HepG2 (cell line): ENCODE measurements around the gene ACAA2. TPM values are rescaled to one million over a fixed set of nuclear protein-coding genes. Genes with fewer than 3 reads are reported as not detected.

ENCODE experiments used
- ATAC-seq: fragments of 200-7000 bp; cut with Tn5 transposase; 3 replicates; pipeline ENCODE4 v1.9.1; 2020; ENCODE audit warnings: mild to moderate bottlenecking, moderate library complexity
- BruUV-seq: library from RNA; stranded (reverse); fragments of 400-500 nt; replicated peaks from 2 replicates; lab custom pipeline; 2021; lab: Mats Ljungman, UMichigan
- CTCF ChIA-PET: fragments of 300-600 bp; formaldehyde crosslinking; extraction: SDS; loops from one replicate; lab custom pipeline; 2021; ENCODE audit warnings: low total read pairs, inconsistent platforms, low intra/inter-chr PET ratio; lab: Yijun Ruan, JAX
- POLR2A ChIA-PET: fragments of 350-600 bp; sonication (Branson Sonifier 250); formaldehyde crosslinking; loops from one replicate; lab custom pipeline; 2020; ENCODE audit warnings: antibody characterized with exemption, inconsistent platforms; lab: Yijun Ruan, JAX
- DNase-seq: peaks from one replicate; pipeline ENCODE4 v3.0.0-alpha.2; 2015; ENCODE audit warnings: low spot score
- FAIRE-seq: peaks from 3 replicates; lab custom pipeline; 2011; peaks lifted over from hg19 to GRCh38; lab: Jason Lieb, UNC
- H2AFZ ChIP-seq: one replicate; pipeline ENCODE4 v1.6.1; 2011; ENCODE audit warnings: low read length, inconsistent platforms
- H3K27ac ChIP-seq: fragments of 300-600 bp; 3 replicates; pipeline ENCODE4 v1.8.0; 2011; ENCODE audit warnings: mixed run types, mild to moderate bottlenecking, mixed read lengths, low read length, inconsistent platforms; ENCODE audit not compliant: insufficient read depth; ENCODE audit errors: extremely low read length
- H3K27me3 ChIP-seq, 2 experiments: fragments of 200-600 bp in 1 of 2; 2 replicates in 1 of 2; 3 replicates in 1 of 2; pipeline versions ENCODE4 v1.6.0 to v1.8.0; 2011; ENCODE audit warnings: low read length in 2 of 2, mild to moderate bottlenecking in 2 of 2, moderate library complexity in 2 of 2, inconsistent platforms in 1 of 2; ENCODE audit not compliant: insufficient read depth in 2 of 2, control insufficient read depth in 1 of 2
- H3K36me3 ChIP-seq, 2 experiments: fragments of 200-600 bp in 1 of 2; replicated peaks in 1 of 2; 2 replicates in 1 of 2; 3 replicates in 1 of 2; pipeline versions ENCODE4 v1.5.1 to v1.8.0; 2011; ENCODE audit warnings: low read length in 2 of 2, inconsistent platforms in 1 of 2; ENCODE audit not compliant: insufficient read depth in 2 of 2, control insufficient read depth in 1 of 2
- H3K4me1 ChIP-seq: 2 replicates; pipeline ENCODE4 v1.5.1; 2012; ENCODE audit warnings: low read length, inconsistent platforms; ENCODE audit not compliant: insufficient read depth
- H3K4me2 ChIP-seq: 2 replicates; pipeline ENCODE4 v1.6.0; 2011; ENCODE audit warnings: low read depth, low read length, inconsistent platforms
- H3K4me3 ChIP-seq, 3 experiments: fragments of 200-600 bp in 1 of 3; sonication (generic), shearing (Covaris generic) in 1 of 3; replicated peaks in 1 of 3; 2 replicates each; pipeline ENCODE4 v1.5.1; 2011 to 2016; ENCODE audit warnings: low read length in 3 of 3, inconsistent platforms in 2 of 3, low read depth in 2 of 3, mild to moderate bottlenecking in 2 of 3, control low read depth in 1 of 3, mixed read lengths in 1 of 3; ENCODE audit not compliant: insufficient read depth in 1 of 3
- H3K79me2 ChIP-seq: one replicate; pipeline ENCODE4 v1.6.1; 2011; ENCODE audit warnings: low read length, inconsistent platforms; ENCODE audit not compliant: insufficient read depth
- H3K9ac ChIP-seq: 2 replicates; pipeline ENCODE4 v1.6.0; 2011; ENCODE audit warnings: mild to moderate bottlenecking, low read depth, low read length, inconsistent platforms; ENCODE audit not compliant: insufficient read depth
- H3K9me3 ChIP-seq: 2 replicates; pipeline ENCODE4 v1.5.1; 2012; ENCODE audit warnings: mild to moderate bottlenecking, low read length
- H4K20me1 ChIP-seq: 2 replicates; pipeline ENCODE4 v1.6.0; 2011; ENCODE audit warnings: inconsistent platforms, mild to moderate bottlenecking, low read length, moderate library complexity; ENCODE audit not compliant: insufficient read depth
- KLF6 ChIP-seq: IDR thresholded peaks from 2 replicates; pipeline ENCODE4 v1.8.0; 2016; ENCODE audit warnings: missing biosample characterization, missing genetic modification reagents
- MAFF ChIP-seq: IDR thresholded peaks from 2 replicates; pipeline ENCODE4 v1.6.1; 2011; ENCODE audit warnings: low read depth, low read length, improper control_type of control experiment
- RNF2 ChIP-seq: fragments of 450-650 bp; conservative IDR thresholded peaks from 2 replicates; pipeline ENCODE4 v1.6.1; 2016; ENCODE audit warnings: low read depth
- RXRB ChIP-seq: IDR thresholded peaks from 2 replicates; pipeline ENCODE4 v1.6.1; 2016; ENCODE audit warnings: borderline replicate concordance, missing genetic modification reagents, missing compliant biosample characterization
- SNAPC2 ChIP-seq: sonication (generic); formaldehyde crosslinking; IDR thresholded peaks from 2 replicates; pipeline ENCODE4 v1.8.1; 2022; ENCODE audit warnings: mild to moderate bottlenecking, missing genetic modification reagents
- ZNF224 ChIP-seq: sonication (generic); formaldehyde crosslinking; IDR thresholded peaks from 2 replicates; pipeline ENCODE4 v1.5.0; 2020; ENCODE audit warnings: mild to moderate bottlenecking, missing genetic modification reagents
- ZNF367 ChIP-seq: sonication (generic); formaldehyde crosslinking; IDR thresholded peaks from 2 replicates; pipeline ENCODE4 v1.4.0; 2020; ENCODE audit warnings: missing genetic modification reagents, borderline replicate concordance
- ZNF792 ChIP-seq: IDR thresholded peaks from 2 replicates; pipeline ENCODE4 v1.6.1; 2016
- WGBS: methylation state at CpG from one replicate; pipeline ENCODE4 v1.1.6; 2017; ENCODE audit warnings: low lambda C conversion rate; 5-methylcytosine and 5-hydroxymethylcytosine counted together
- in situ Hi-C: cut with HindIII; loops from 2 replicates; pipeline ENCODE4 v1.10.0; 2017; ENCODE audit warnings: low pct_unique_long_range_greater_than_20kb; ENCODE audit not compliant: extremely low pct_ligation_motif_present
- intact Hi-C: fragments of 100-400 bp; cut with micrococcal nuclease; formaldehyde crosslinking; loops from one replicate; pipeline ENCODE4 v1.10.0; 2022; ENCODE audit not compliant: unreplicated experiment
- polyA plus RNA-seq, 8 experiments: library from polyadenylated mRNA; depleted of rRNA in 3 of 8; stranded (reverse) in 7 of 8; unstranded in 1 of 8; fragments of >200 nt; fragmentation: Illumina TruSeq in 4 of 8; extraction: Trizol in 4 of 8; gene quantifications; 2 replicates each; pipeline versions ENCODE4 v1.2.1 to v1.2.3, GENCODE V29; 2011 to 2016; ENCODE audit warnings: low read depth in 4 of 8, missing spikeins in 1 of 8, mixed read lengths in 1 of 8; ENCODE audit not compliant: insufficient read depth in 1 of 8
- total RNA-seq, 5 experiments: library from RNA; depleted of rRNA; stranded (reverse); fragments of >200 nt; fragmentation: Illumina TruSeq; extraction: Trizol; gene quantifications; 2 replicates each; pipeline ENCODE4 v1.2.3, GENCODE V29; 2016; ENCODE audit warnings: low read depth in 1 of 5
- TF ChIP-seq, protein P1 (sequence below): sonication (generic); formaldehyde crosslinking; IDR thresholded peaks from 2 replicates; pipeline ENCODE4 v1.4.0; 2020; ENCODE audit warnings: missing genetic modification reagents
- TF ChIP-seq, protein P2 (sequence below): sonication (generic); formaldehyde crosslinking; IDR thresholded peaks from 2 replicates; pipeline ENCODE4 v1.5.0; 2020; ENCODE audit warnings: missing genetic modification reagents

The ACAA2 gene
- total and polyA plus RNA-seq, 2 of the 13 experiments (the other 11 are each of a cell fraction or from before 2014, with no cell fraction given): 51.6 to 182 TPM

DNA sequence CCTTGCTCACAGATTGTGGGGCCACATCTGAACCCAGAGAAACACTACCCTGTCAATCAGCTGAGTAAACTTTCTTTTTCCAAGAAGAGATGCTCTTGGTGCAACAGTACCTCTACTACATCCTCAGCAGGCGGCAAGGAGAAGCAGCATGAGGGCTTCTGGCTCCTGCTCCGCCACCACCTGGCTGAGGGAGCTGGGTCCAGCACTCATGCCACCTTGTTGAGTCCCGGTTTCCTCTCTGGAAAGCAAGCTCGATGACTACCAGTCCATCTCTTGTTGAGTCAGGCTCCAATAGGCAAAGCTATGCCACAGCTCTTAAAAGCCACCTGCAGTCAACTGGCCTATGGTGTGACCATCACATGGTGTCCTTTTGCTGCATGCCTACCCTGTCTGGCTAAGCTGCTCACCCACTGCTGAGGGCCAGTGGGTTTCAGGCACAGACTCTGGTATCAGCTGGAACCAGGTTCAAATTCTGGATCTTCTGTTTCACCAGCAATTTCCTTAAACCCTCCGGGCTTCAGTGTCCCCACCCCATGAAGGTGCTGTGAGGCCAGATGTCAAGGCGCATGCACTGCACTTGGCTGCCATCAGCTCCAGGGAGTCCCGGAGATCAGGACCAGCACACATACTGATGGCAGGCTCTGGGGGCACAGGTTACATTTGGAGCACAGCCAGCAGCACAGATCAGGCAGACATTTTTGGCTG is 42.5 kb upstream of the ACAA2 start:
- ChIA-PET CTCF (no interaction called here), POLR2A (no interaction called here)
- H3K27ac ChIP-seq: no peak overlapping the region
- H3K9me3 ChIP-seq: no peaks in the 10 kb centered on the region
- no peaks in the 10 kb centered on the region for H3K79me2 ChIP-seq
- no peaks in the 10 kb centered on the region for H4K20me1 ChIP-seq
- 95% methylated on average over 4 of the region's 7 CpGs for WGBS
- FAIRE-seq (no peak), DNase-seq (no peak), ATAC-seq (no peak)
- TF ChIP-seq SNAPC2 (no peak), RXRB (CRISPR knock-in tag) (no peak), ZNF367 (CRISPR knock-in tag) (no peak), KLF6 (CRISPR knock-in tag) (no peak), ZNF792 (CRISPR knock-in tag) (no peak), ZNF224 (no peak), RNF2 (no peak)
- intact Hi-C loops (loop anchor here (5.0 kb wide), 2 partner anchors 44 to 69 kb away; partner anchors contain the start of gene ACAA2), in situ Hi-C loops (loop anchor here (5.0 kb wide), 2 partner anchors 294 to 344 kb away; partner anchors contain the start of gene LIPG)
- H3K9ac ChIP-seq: no peak overlapping the region
- no peak overlapping the region for H3K4me2 ChIP-seq
- H3K36me3 ChIP-seq: 0 out of 5 replicates have a peak, but pooled peaks cover 0 to 6% of the 10 kb centered on the region in 2 experiments
- H2AFZ ChIP-seq: no peak overlapping the region
- no peak overlapping the region for H3K4me3 ChIP-seq
- peaks cover 16% of the 10 kb centered on the region for H3K4me1 ChIP-seq
- no peaks in the 10 kb centered on the region for H3K27me3 ChIP-seq
- no TSS peak for BruUV-seq

DNA sequence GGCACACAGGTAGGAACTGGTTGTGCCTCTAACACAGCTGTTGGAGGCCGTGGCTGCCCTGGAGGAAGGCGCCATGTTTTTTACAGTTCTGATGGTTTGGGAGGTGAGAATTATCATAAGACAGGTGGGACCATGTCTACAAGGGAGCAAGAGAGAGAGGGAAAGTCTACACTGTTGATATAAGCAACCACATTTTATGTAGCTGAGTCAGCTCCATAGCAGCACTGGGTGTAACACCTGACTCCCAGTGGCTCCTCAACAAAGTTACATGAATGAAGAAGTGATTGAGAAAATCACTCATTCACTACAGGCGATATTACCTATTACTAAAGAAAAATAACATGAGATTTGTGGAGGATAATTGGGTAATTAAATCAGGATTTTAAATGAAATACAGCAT is 41.3 kb upstream of the ACAA2 start:
- H3K4me2 ChIP-seq: no peak overlapping the region
- in situ Hi-C loops: loop anchor here (5.0 kb wide), 2 partner anchors 292 to 342 kb away; partner anchors contain the start of gene LIPG
- ChIA-PET POLR2A (no interaction called here), CTCF (no interaction called here)
- ATAC-seq: no peak
- DNase-seq: no peak
- H3K79me2 ChIP-seq: no peaks in the 10 kb centered on the region
- 90% methylated on average over 3 of the region's 3 CpGs for WGBS
- TF ChIP-seq, protein P1, sequence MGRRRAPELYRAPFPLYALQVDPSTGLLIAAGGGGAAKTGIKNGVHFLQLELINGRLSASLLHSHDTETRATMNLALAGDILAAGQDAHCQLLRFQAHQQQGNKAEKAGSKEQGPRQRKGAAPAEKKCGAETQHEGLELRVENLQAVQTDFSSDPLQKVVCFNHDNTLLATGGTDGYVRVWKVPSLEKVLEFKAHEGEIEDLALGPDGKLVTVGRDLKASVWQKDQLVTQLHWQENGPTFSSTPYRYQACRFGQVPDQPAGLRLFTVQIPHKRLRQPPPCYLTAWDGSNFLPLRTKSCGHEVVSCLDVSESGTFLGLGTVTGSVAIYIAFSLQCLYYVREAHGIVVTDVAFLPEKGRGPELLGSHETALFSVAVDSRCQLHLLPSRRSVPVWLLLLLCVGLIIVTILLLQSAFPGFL (CRISPR knock-in tag): no peak
- TF ChIP-seq MAFF: 0 out of 2 replicates have a peak, but pooled peaks have one; percentile 5
- TF ChIP-seq, protein P2, sequence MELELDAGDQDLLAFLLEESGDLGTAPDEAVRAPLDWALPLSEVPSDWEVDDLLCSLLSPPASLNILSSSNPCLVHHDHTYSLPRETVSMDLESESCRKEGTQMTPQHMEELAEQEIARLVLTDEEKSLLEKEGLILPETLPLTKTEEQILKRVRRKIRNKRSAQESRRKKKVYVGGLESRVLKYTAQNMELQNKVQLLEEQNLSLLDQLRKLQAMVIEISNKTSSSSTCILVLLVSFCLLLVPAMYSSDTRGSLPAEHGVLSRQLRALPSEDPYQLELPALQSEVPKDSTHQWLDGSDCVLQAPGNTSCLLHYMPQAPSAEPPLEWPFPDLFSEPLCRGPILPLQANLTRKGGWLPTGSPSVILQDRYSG (CRISPR knock-in tag): no peak
- H3K27me3 ChIP-seq: no peaks in the 10 kb centered on the region
- H3K4me1 ChIP-seq: peaks cover 20% of the 10 kb centered on the region
- H3K9ac ChIP-seq: no peak overlapping the region
- H3K4me3 ChIP-seq: no peak overlapping the region
- no peaks in the 10 kb centered on the region for H4K20me1 ChIP-seq
- no TSS peak for BruUV-seq
- 0 out of 5 replicates have a peak, but pooled peaks cover 0 to 6% of the 10 kb centered on the region in 2 experiments for H3K36me3 ChIP-seq
- no peak overlapping the region for H3K27ac ChIP-seq
- H2AFZ ChIP-seq: no peak overlapping the region
- FAIRE-seq: no peak
- intact Hi-C loops: loop anchor here (5.0 kb wide), 2 partner anchors 42 to 67 kb away; partner anchors contain the start of gene ACAA2
- no peaks in the 10 kb centered on the region for H3K9me3 ChIP-seq
